Neural progenitor cell (in vitro differentiated cells): ENCODE results near the gene S100A4. TPM values are rescaled to one million over a fixed set of nuclear protein-coding genes. Genes with fewer than 3 reads are reported as not detected.
"Not testable (repeated sequence)": the region's sequence is repeated elsewhere in the genome, so short reads cannot be mapped to it uniquely, and the experiment has no call there.

Experiments
- DNase-seq: peaks from one replicate; pipeline ENCODE4 v3.0.0-alpha.2; 2016; ENCODE audit warnings: low spot score
- H2AFZ ChIP-seq: fragments of 200-600 bp; sonication (generic); replicated peaks from 2 replicates; pipeline ENCODE4 v1.6.1; 2016; ENCODE audit warnings: antibody characterized with exemption
- H3F3A ChIP-seq: fragments of 200-600 bp; sonication (generic); 2 replicates; pipeline ENCODE4 v1.6.1; 2016; ENCODE audit warnings: antibody characterized with exemption, low read depth
- H3K27ac ChIP-seq: fragments of 200-600 bp; sonication (generic); 2 replicates; pipeline ENCODE4 v1.5.1; 2016; ENCODE audit warnings: mild to moderate bottlenecking
- H3K27me3 ChIP-seq: fragments of 200-600 bp; sonication (generic); 2 replicates; pipeline ENCODE4 v1.6.1; 2016; ENCODE audit warnings: mild to moderate bottlenecking, moderate library complexity
- H3K36me3 ChIP-seq: fragments of 200-600 bp; sonication (generic); 2 replicates; pipeline ENCODE4 v1.5.1; 2016
- H3K4me1 ChIP-seq: fragments of 200-600 bp; sonication (generic); 2 replicates; pipeline ENCODE4 v1.6.1; 2016; ENCODE audit warnings: mixed run types
- H3K4me2 ChIP-seq: fragments of 200-600 bp; sonication (generic); 2 replicates; pipeline ENCODE4 v1.6.1; 2016
- H3K4me3 ChIP-seq: fragments of 200-600 bp; sonication (generic); 2 replicates; pipeline ENCODE4 v1.5.1; 2016
- H3K79me2 ChIP-seq: fragments of 200-600 bp; sonication (generic); 2 replicates; pipeline ENCODE4 v1.6.1; 2016; ENCODE audit warnings: low read depth
- H3K9ac ChIP-seq: fragments of 200-600 bp; sonication (generic); 2 replicates; pipeline ENCODE4 v1.6.1; 2016
- H3K9me3 ChIP-seq: fragments of 200-600 bp; sonication (generic); 2 replicates; pipeline ENCODE4 v1.5.1; 2016; ENCODE audit warnings: low read depth
- H4K20me1 ChIP-seq: fragments of 200-600 bp; sonication (generic); 2 replicates; pipeline ENCODE4 v1.6.1; 2016; ENCODE audit warnings: low read depth
- H3K27ac Mint-ChIP-seq: 3 replicates; pipeline ENCODE4 v1.8.0; 2021; ENCODE audit warnings: mixed read lengths
- H3K27me3 Mint-ChIP-seq: 2 replicates; pipeline ENCODE4 v1.8.0; 2022; ENCODE audit warnings: low read depth, mild to moderate bottlenecking, inconsistent platforms, moderate library complexity, mixed read lengths; ENCODE audit not compliant: insufficient read depth
- H3K36me3 Mint-ChIP-seq: 3 replicates; pipeline ENCODE4 v1.8.0; 2021; ENCODE audit warnings: mixed read lengths
- H3K4me1 Mint-ChIP-seq: 3 replicates; pipeline ENCODE4 v1.8.0; 2021; ENCODE audit warnings: mixed read lengths
- H3K4me3 Mint-ChIP-seq: 3 replicates; pipeline ENCODE4 v1.8.0; 2021; ENCODE audit warnings: mild to moderate bottlenecking, moderate library complexity, mixed read lengths
- H3K9me3 Mint-ChIP-seq: 3 replicates; pipeline ENCODE4 v1.8.0; 2020; ENCODE audit warnings: mixed read lengths
- CTCF ChIP-seq: fragments of 200-600 bp; sonication (generic); IDR thresholded peaks from 2 replicates; pipeline ENCODE4 v1.5.1; 2017; ENCODE audit warnings: antibody characterized with exemption, mild to moderate bottlenecking
- EZH2 ChIP-seq: fragments of 200-600 bp; sonication (generic); IDR thresholded peaks from 2 replicates; pipeline ENCODE4 v1.6.1; 2017; ENCODE audit warnings: antibody characterized with exemption, mild to moderate bottlenecking, moderate library complexity
- EZH2phosphoT487 ChIP-seq: fragments of 200-600 bp; sonication (generic); IDR thresholded peaks from 2 replicates; pipeline ENCODE4 v1.6.1; 2017; ENCODE audit warnings: antibody characterized with exemption
- total RNA-seq: library from RNA; depleted of rRNA; stranded (reverse); fragments of >200 nt; gene quantifications from 2 replicates; pipeline ENCODE4 v1.2.3, GENCODE V29; 2015; ENCODE audit warnings: low replicate concordance

Gene S100A4
- 22.4 and 34.3 TPM in 2 replicates for total RNA-seq

GRCh38 chr1:153545067-153546055 lies at the start of gene S100A4:
Gene S100A4, minus strand, starts transcription at chr1:153545806. Its CDS starts 1,012 bp downstream, at chr1:153544794.
- Histone ChIP-seq H3F3A (no peaks in the 10 kb centered on the region), H3K27me3 (no peaks in the 10 kb centered on the region), H3K4me3 (no peak within 1 kb of the TSS), H4K20me1 (no peaks in the 10 kb centered on the region), H3K9ac (no peak within 1 kb of the TSS), H2AFZ (peak within 1 kb of the TSS; percentile 68), H3K79me2 (no peaks in the 10 kb centered on the region), H3K9me3 (no peaks in the 10 kb centered on the region), H3K4me1 (peaks cover 30% of the 10 kb centered on the region), H3K27ac (no peak within 1 kb of the TSS), H3K4me2 (peak within 1 kb of the TSS; percentile 52), H3K36me3 (no peaks in the 10 kb centered on the region)
- H3K4me1 Mint-ChIP-seq, result peaks cover 77% of the 10 kb centered on the region
- peaks cover 20% of the 10 kb centered on the region for H3K27me3 Mint-ChIP-seq
- H3K9me3 Mint-ChIP-seq, result peaks cover 4% of the 10 kb centered on the region
- peak within 1 kb of the TSS; percentile 74 for H3K4me3 Mint-ChIP-seq
- no peak for TF ChIP-seq CTCF
- H3K27ac Mint-ChIP-seq, result peak within 1 kb of the TSS; percentile 98
- no peaks in the 10 kb centered on the region for H3K36me3 Mint-ChIP-seq
- peak; percentile 91 for DNase-seq

GRCh38 chr1:153592748-153593147 lies 47.1 kb upstream of the S100A4 start:
- H3F3A ChIP-seq, result peaks cover 9% of the 10 kb centered on the region
- H3K36me3 Mint-ChIP-seq, result no peaks in the 10 kb centered on the region
- no peak for DNase-seq
- no peaks in the 10 kb centered on the region for H3K79me2 ChIP-seq
- H3K9me3 ChIP-seq, result no peaks in the 10 kb centered on the region
- H3K36me3 ChIP-seq, result no peaks in the 10 kb centered on the region
- H3K4me1 ChIP-seq, result peaks cover 9% of the 10 kb centered on the region
- peaks cover 15% of the 10 kb centered on the region for H3K4me1 Mint-ChIP-seq
- H3K27me3 ChIP-seq, result no peaks in the 10 kb centered on the region
- H3K27ac ChIP-seq, result peak overlapping the region; percentile 53
- H3K4me2 ChIP-seq, result peak overlapping the region; percentile 21
- H3K9me3 Mint-ChIP-seq, result no peaks in the 10 kb centered on the region
- H3K27ac Mint-ChIP-seq, result peak overlapping the region; percentile 78
- peaks cover 2% of the 10 kb centered on the region for H3K27me3 Mint-ChIP-seq
- no peaks in the 10 kb centered on the region for H4K20me1 ChIP-seq
- H3K4me3 ChIP-seq, result no peak overlapping the region
- no peak overlapping the region for H2AFZ ChIP-seq
- H3K9ac ChIP-seq, result no peak overlapping the region
- no peak overlapping the region for H3K4me3 Mint-ChIP-seq
- TF ChIP-seq CTCF (no peak), EZH2 (no peak), EZH2phosphoT487 (no peak)

GRCh38 chr1:153588482-153588881 lies 42.9 kb upstream of the S100A4 start:
- Histone ChIP-seq H4K20me1 (no peaks in the 10 kb centered on the region), H2AFZ (no peak overlapping the region), H3K9ac (no peak overlapping the region), H3K27ac (no peak overlapping the region), H3K27me3 (no peaks in the 10 kb centered on the region), H3K4me2 (no peak overlapping the region), H3K36me3 (no peaks in the 10 kb centered on the region), H3K79me2 (no peaks in the 10 kb centered on the region), H3K9me3 (no peaks in the 10 kb centered on the region), H3F3A (peaks cover 16% of the 10 kb centered on the region), H3K4me3 (no peak overlapping the region), H3K4me1 (peaks cover 28% of the 10 kb centered on the region)
- no peak overlapping the region for H3K27ac Mint-ChIP-seq
- H3K4me1 Mint-ChIP-seq, result peaks cover 25% of the 10 kb centered on the region
- H3K36me3 Mint-ChIP-seq, result no peaks in the 10 kb centered on the region
- DNase-seq, result no peak
- H3K27me3 Mint-ChIP-seq, result no peaks in the 10 kb centered on the region
- no peak overlapping the region for H3K4me3 Mint-ChIP-seq
- TF ChIP-seq EZH2 (no peak), CTCF (no peak), EZH2phosphoT487 (no peak)
- H3K9me3 Mint-ChIP-seq, result no peaks in the 10 kb centered on the region

GRCh38 chr1:153588033-153588432 lies 42.4 kb upstream of the S100A4 start:
- H3K79me2 ChIP-seq, H3K36me3 ChIP-seq, H3K4me3 Mint-ChIP-seq, H3K9me3 Mint-ChIP-seq, H3K4me3 ChIP-seq, H2AFZ ChIP-seq, H3K4me2 ChIP-seq, H3K9ac ChIP-seq, H4K20me1 ChIP-seq, DNase-seq, H3K27ac ChIP-seq, H3K27me3 Mint-ChIP-seq, H3K27ac Mint-ChIP-seq, H3K27me3 ChIP-seq, H3K36me3 Mint-ChIP-seq, H3K9me3 ChIP-seq: not testable (repeated sequence)
- H3K4me1 Mint-ChIP-seq, result peaks cover 25% of the 10 kb centered on the region
- H3F3A ChIP-seq, result peaks cover 15% of the 10 kb centered on the region
- peaks cover 27% of the 10 kb centered on the region for H3K4me1 ChIP-seq
